Dendritic cell treated with granulocyte-macrophage colony-stimulating factor and Interleukin-4, amounts not matched to agents 40 ng/mL and 50 ng/mL, for 4 days (primary cell): ENCODE measurements around the gene WDR70.

Experiments used
- H3K27ac Mint-ChIP-seq: one replicate; pipeline ENCODE4 v1.8.0; 2022; ENCODE audit warnings: mild to moderate bottlenecking, mixed read lengths
- H3K27me3 Mint-ChIP-seq: one replicate; pipeline ENCODE4 v1.8.0; 2022; ENCODE audit warnings: mild to moderate bottlenecking, mixed read lengths
- H3K36me3 Mint-ChIP-seq: one replicate; pipeline ENCODE4 v1.8.0; 2022; ENCODE audit warnings: low read depth, mixed read lengths
- H3K4me1 Mint-ChIP-seq: one replicate; pipeline ENCODE4 v1.8.0; 2022; ENCODE audit warnings: low read depth, mixed read lengths
- H3K4me3 Mint-ChIP-seq: one replicate; pipeline ENCODE4 v1.8.0; 2022; ENCODE audit warnings: mild to moderate bottlenecking, moderate library complexity, mixed read lengths
- H3K9me3 Mint-ChIP-seq: one replicate; pipeline ENCODE4 v1.8.0; 2022; ENCODE audit warnings: mixed read lengths
- intact Hi-C: fragments of 100-400 bp; cut with micrococcal nuclease; formaldehyde crosslinking; loops from one replicate; pipeline ENCODE4 v1.15.0; 2022

Gene WDR70

GRCh38 chr5:37736397-37736796 is 357.3 kb downstream of the WDR70 start:
- Mint-ChIP-seq H3K27me3 (no peaks in the 10 kb centered on the region), H3K36me3 (peaks cover 20% of the 10 kb centered on the region), H3K9me3 (no peaks in the 10 kb centered on the region), H3K27ac (no peak overlapping the region), H3K4me1 (peaks cover 13% of the 10 kb centered on the region), H3K4me3 (no peak overlapping the region)
- intact Hi-C loops = no loop called here

- Mint-ChIP-seq H3K27me3 (no peaks in the 10 kb centered on the region), H3K27ac (no peak overlapping the region), H3K9me3 (no peaks in the 10 kb centered on the region), H3K4me1 (peaks cover 13% of the 10 kb centered on the region), H3K36me3 (peaks cover 31% of the 10 kb centered on the region), H3K4me3 (no peak overlapping the region)
- intact Hi-C loops = no loop called here
Observed at GRCh38 chr5:37737326-37738056, 358.4 kb downstream of the WDR70 start.

GRCh38 chr5:37738057-37738691 is 359.1 kb downstream of the WDR70 start:
- H3K4me3 Mint-ChIP-seq = no peak overlapping the region
- intact Hi-C loops = no loop called here

GRCh38 chr5:37738865-37739488 is 359.9 kb downstream of the WDR70 start:
- no peak overlapping the region for H3K4me3 Mint-ChIP-seq
- peaks cover 13% of the 10 kb centered on the region for H3K4me1 Mint-ChIP-seq
- no peaks in the 10 kb centered on the region for H3K27me3 Mint-ChIP-seq
- peaks cover 5% of the 10 kb centered on the region for H3K9me3 Mint-ChIP-seq
- intact Hi-C loops = no loop called here
- H3K27ac Mint-ChIP-seq = no peak overlapping the region
- peaks cover 46% of the 10 kb centered on the region for H3K36me3 Mint-ChIP-seq

More at GRCh38 chr5:37738057-37738691, 359.1 kb downstream of the WDR70 start:
- peaks cover 13% of the 10 kb centered on the region for H3K4me1 Mint-ChIP-seq
- H3K36me3 Mint-ChIP-seq = peaks cover 38% of the 10 kb centered on the region
- no peaks in the 10 kb centered on the region for H3K9me3 Mint-ChIP-seq
- no peaks in the 10 kb centered on the region for H3K27me3 Mint-ChIP-seq
- no peak overlapping the region for H3K27ac Mint-ChIP-seq

- Mint-ChIP-seq H3K9me3 (peaks cover 14% of the 10 kb centered on the region), H3K27ac (no peak overlapping the region), H3K4me1 (peaks cover 13% of the 10 kb centered on the region), H3K36me3 (peaks cover 54% of the 10 kb centered on the region), H3K4me3 (no peak overlapping the region), H3K27me3 (no peaks in the 10 kb centered on the region)
- intact Hi-C loops = no loop called here
Observed at GRCh38 chr5:37739817-37740261, 360.7 kb downstream of the WDR70 start.

GRCh38 chr5:37740331-37741066 is 361.4 kb downstream of the WDR70 start:
- Mint-ChIP-seq H3K36me3 (peaks cover 51% of the 10 kb centered on the region), H3K4me1 (peaks cover 13% of the 10 kb centered on the region), H3K27ac (no peak overlapping the region), H3K4me3 (no peak overlapping the region), H3K9me3 (peaks cover 20% of the 10 kb centered on the region), H3K27me3 (no peaks in the 10 kb centered on the region)
- intact Hi-C loops = no loop called here

GRCh38 chr5:37742111-37742510 is 363.0 kb downstream of the WDR70 start:
- Mint-ChIP-seq H3K27ac (no peak overlapping the region), H3K4me1 (peaks cover 13% of the 10 kb centered on the region), H3K27me3 (no peaks in the 10 kb centered on the region), H3K36me3 (peaks cover 46% of the 10 kb centered on the region), H3K4me3 (no peak overlapping the region), H3K9me3 (peaks cover 35% of the 10 kb centered on the region)
- intact Hi-C loops = no loop called here

- Mint-ChIP-seq H3K4me1 (no peaks in the 10 kb centered on the region), H3K27ac (no peak overlapping the region), H3K4me3 (no peak overlapping the region), H3K9me3 (peaks cover 23% of the 10 kb centered on the region), H3K27me3 (no peaks in the 10 kb centered on the region), H3K36me3 (peaks cover 31% of the 10 kb centered on the region)
- intact Hi-C loops = no loop called here
Observed at GRCh38 chr5:37751227-37751626, 372.1 kb downstream of the WDR70 start.

- H3K9me3 Mint-ChIP-seq = peaks cover 15% of the 10 kb centered on the region
- H3K36me3 Mint-ChIP-seq = peaks cover 37% of the 10 kb centered on the region
- no peak overlapping the region for H3K27ac Mint-ChIP-seq
- no peaks in the 10 kb centered on the region for H3K27me3 Mint-ChIP-seq
- H3K4me1 Mint-ChIP-seq = no peaks in the 10 kb centered on the region
- intact Hi-C loops = no loop called here
- H3K4me3 Mint-ChIP-seq = no peak overlapping the region
Observed at GRCh38 chr5:37754976-37755375, 375.9 kb downstream of the WDR70 start.

- intact Hi-C loops = no loop called here
- H3K9me3 Mint-ChIP-seq = peaks cover 15% of the 10 kb centered on the region
- H3K4me1 Mint-ChIP-seq = no peaks in the 10 kb centered on the region
- H3K36me3 Mint-ChIP-seq = peaks cover 37% of the 10 kb centered on the region
- no peak overlapping the region for H3K4me3 Mint-ChIP-seq
- H3K27me3 Mint-ChIP-seq = no peaks in the 10 kb centered on the region
- H3K27ac Mint-ChIP-seq = no peak overlapping the region
Observed at GRCh38 chr5:37755581-37755980, 376.5 kb downstream of the WDR70 start.

GRCh38 chr5:37756248-37756647 is 377.1 kb downstream of the WDR70 start:
- H3K4me1 Mint-ChIP-seq = no peaks in the 10 kb centered on the region
- peaks cover 37% of the 10 kb centered on the region for H3K36me3 Mint-ChIP-seq
- intact Hi-C loops = no loop called here
- no peak overlapping the region for H3K4me3 Mint-ChIP-seq
- no peaks in the 10 kb centered on the region for H3K27me3 Mint-ChIP-seq
- no peak overlapping the region for H3K27ac Mint-ChIP-seq
- H3K9me3 Mint-ChIP-seq = peaks cover 15% of the 10 kb centered on the region

- Mint-ChIP-seq H3K9me3 (peaks cover 15% of the 10 kb centered on the region), H3K4me3 (no peak overlapping the region), H3K27me3 (no peaks in the 10 kb centered on the region), H3K4me1 (no peaks in the 10 kb centered on the region), H3K36me3 (peaks cover 30% of the 10 kb centered on the region), H3K27ac (no peak overlapping the region)
- intact Hi-C loops = no loop called here
Observed at GRCh38 chr5:37757980-37758582, 379.0 kb downstream of the WDR70 start.

GRCh38 chr5:37767251-37767650 is 388.1 kb downstream of the WDR70 start:
- intact Hi-C loops = no loop called here
- Mint-ChIP-seq H3K36me3 (no peaks in the 10 kb centered on the region), H3K4me3 (no peak overlapping the region), H3K4me1 (no peaks in the 10 kb centered on the region), H3K9me3 (no peaks in the 10 kb centered on the region), H3K27ac (no peak overlapping the region), H3K27me3 (no peaks in the 10 kb centered on the region)
